Central memory CD8-positive, alpha-beta T cell (primary cell): ENCODE results near the gene ZFP36L2.

ENCODE experiments used
- ATAC-seq: fragments of 150-1000 bp; cut with Tn5 transposase; replicated peaks from 2 replicates; pipeline ENCODE4 v1.10.0; 2022; ENCODE audit warnings: mild to moderate bottlenecking, moderate FRiP score, moderate number of reproducible peaks; ENCODE audit not compliant: poor library complexity, severe bottlenecking; ENCODE audit errors: extremely low read depth
- DNase-seq, 2 donors: peaks; one replicate each; pipeline ENCODE4 v3.0.0; 2021; ENCODE audit warnings: low spot score in 2 of 2
- H3K27ac Mint-ChIP-seq: one replicate; pipeline ENCODE4 v1.8.0; 2022; ENCODE audit warnings: low read depth, mild to moderate bottlenecking, moderate library complexity, mixed read lengths
- H3K27me3 Mint-ChIP-seq: one replicate; pipeline ENCODE4 v1.8.0; 2022; ENCODE audit warnings: mixed read lengths
- H3K36me3 Mint-ChIP-seq: one replicate; pipeline ENCODE4 v1.8.0; 2022; ENCODE audit warnings: mild to moderate bottlenecking, moderate library complexity, mixed read lengths; ENCODE audit not compliant: insufficient read depth
- H3K4me1 Mint-ChIP-seq: one replicate; pipeline ENCODE4 v1.8.0; 2022; ENCODE audit warnings: mixed read lengths
- H3K4me3 Mint-ChIP-seq: one replicate; pipeline ENCODE4 v1.8.0; 2022; ENCODE audit warnings: mild to moderate bottlenecking, moderate library complexity, mixed read lengths
- H3K9me3 Mint-ChIP-seq: one replicate; pipeline ENCODE4 v1.8.0; 2022; ENCODE audit warnings: mixed read lengths

Gene ZFP36L2, protein sequence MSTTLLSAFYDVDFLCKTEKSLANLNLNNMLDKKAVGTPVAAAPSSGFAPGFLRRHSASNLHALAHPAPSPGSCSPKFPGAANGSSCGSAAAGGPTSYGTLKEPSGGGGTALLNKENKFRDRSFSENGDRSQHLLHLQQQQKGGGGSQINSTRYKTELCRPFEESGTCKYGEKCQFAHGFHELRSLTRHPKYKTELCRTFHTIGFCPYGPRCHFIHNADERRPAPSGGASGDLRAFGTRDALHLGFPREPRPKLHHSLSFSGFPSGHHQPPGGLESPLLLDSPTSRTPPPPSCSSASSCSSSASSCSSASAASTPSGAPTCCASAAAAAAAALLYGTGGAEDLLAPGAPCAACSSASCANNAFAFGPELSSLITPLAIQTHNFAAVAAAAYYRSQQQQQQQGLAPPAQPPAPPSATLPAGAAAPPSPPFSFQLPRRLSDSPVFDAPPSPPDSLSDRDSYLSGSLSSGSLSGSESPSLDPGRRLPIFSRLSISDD

GRCh38 chr2:43226558-43226954 lies at the start of gene ZFP36L2:
TSS of gene ZFP36L2 (minus strand) at chr2:43226606. CDS start at chr2:43226315, 291 bp downstream.
- no peaks in the 10 kb centered on the region for H3K27me3 Mint-ChIP-seq
- peak within 1 kb of the TSS; percentile 65 for H3K4me3 Mint-ChIP-seq
- no peaks in the 10 kb centered on the region for H3K9me3 Mint-ChIP-seq
- ATAC-seq: peak; percentile 59
- peaks cover 83% of the 10 kb centered on the region for H3K36me3 Mint-ChIP-seq
- peaks cover 37% of the 10 kb centered on the region for H3K4me1 Mint-ChIP-seq
- DNase-seq: peak; percentile 92 to 93
- H3K27ac Mint-ChIP-seq: peak within 1 kb of the TSS; percentile 95

DNA sequence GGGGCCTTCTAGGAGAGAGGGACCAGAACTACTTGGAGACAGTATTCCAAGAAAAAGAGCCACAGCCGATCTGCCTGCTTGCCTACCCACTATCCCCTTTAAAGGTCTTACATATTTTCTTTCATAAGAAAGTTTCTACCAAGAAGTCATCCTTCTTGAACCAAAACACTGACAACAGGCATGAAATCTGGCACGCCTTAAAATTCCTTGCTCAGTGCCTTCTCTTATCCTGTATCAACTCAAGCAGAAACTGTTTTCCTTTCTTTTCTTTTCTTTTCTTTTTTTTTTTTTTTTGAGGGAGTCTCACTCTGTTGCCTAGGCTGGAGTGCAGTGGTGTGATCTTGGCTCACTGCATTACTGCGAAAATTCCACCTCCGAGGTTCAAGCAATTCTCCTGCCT lies 48.3 kb upstream of the ZFP36L2 start:
- ATAC-seq: no peak
- no peak overlapping the region for H3K27ac Mint-ChIP-seq
- H3K9me3 Mint-ChIP-seq: no peaks in the 10 kb centered on the region
- peaks cover 19% of the 10 kb centered on the region for H3K36me3 Mint-ChIP-seq
- H3K4me1 Mint-ChIP-seq: peaks cover 16% of the 10 kb centered on the region
- no peak for DNase-seq
- no peaks in the 10 kb centered on the region for H3K27me3 Mint-ChIP-seq
- H3K4me3 Mint-ChIP-seq: no peak overlapping the region

DNA sequence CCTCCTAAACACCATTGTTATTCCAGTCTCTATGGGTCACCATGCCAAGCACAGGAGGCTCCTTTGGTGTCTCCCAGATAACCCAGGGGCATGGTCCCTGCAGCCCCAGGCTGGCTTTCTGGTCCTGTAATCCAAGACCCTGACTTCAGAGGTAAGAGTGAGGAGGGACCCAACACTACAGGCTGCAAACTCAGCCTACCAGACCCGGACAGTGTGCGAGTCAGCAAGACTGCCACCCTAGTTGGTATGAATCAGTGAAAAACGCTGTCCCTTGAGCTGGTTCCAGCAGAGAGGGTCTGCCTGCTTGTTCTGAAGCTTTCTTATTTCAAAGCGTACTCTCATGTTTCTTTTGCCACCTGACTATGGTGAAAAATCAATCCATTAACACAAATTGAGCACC lies 47.6 kb upstream of the ZFP36L2 start:
- peaks cover 16% of the 10 kb centered on the region for H3K4me1 Mint-ChIP-seq
- H3K27ac Mint-ChIP-seq: no peak overlapping the region
- ATAC-seq (no peak), DNase-seq (no peak)
- no peak overlapping the region for H3K4me3 Mint-ChIP-seq
- H3K27me3 Mint-ChIP-seq: no peaks in the 10 kb centered on the region
- no peaks in the 10 kb centered on the region for H3K9me3 Mint-ChIP-seq
- peaks cover 21% of the 10 kb centered on the region for H3K36me3 Mint-ChIP-seq

DNA sequence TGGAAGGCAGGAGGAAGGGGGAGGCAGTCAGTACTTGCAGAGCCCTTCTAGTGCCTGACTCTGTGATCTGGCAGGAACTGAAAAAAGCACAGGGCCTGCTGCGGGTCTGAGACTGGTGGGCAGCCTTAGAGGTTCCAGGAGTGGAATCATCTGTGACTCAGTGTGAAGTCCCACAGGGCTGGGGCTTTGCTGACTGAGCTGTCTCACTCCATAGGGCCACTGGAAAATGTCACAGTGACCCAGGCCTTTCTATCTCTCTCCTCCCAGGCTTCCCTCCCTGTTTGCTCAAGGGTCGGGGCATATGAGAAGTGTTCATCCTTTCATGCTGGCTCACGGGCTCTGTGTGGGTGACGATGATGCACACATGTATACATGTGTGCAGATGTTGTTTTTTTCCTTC lies 47.1 kb upstream of the ZFP36L2 start:
- no peak for ATAC-seq
- H3K27ac Mint-ChIP-seq: no peak overlapping the region
- peaks cover 18% of the 10 kb centered on the region for H3K36me3 Mint-ChIP-seq
- no peaks in the 10 kb centered on the region for H3K27me3 Mint-ChIP-seq
- H3K9me3 Mint-ChIP-seq: no peaks in the 10 kb centered on the region
- peaks cover 16% of the 10 kb centered on the region for H3K4me1 Mint-ChIP-seq
- no peak for DNase-seq
- no peak overlapping the region for H3K4me3 Mint-ChIP-seq

GRCh38 chr2:43270930-43271615 lies 44.7 kb upstream of the ZFP36L2 start:
- no peak for ATAC-seq
- no peaks in the 10 kb centered on the region for H3K27me3 Mint-ChIP-seq
- DNase-seq: no peak
- no peak overlapping the region for H3K4me3 Mint-ChIP-seq
- H3K9me3 Mint-ChIP-seq: no peaks in the 10 kb centered on the region
- peaks cover 12% of the 10 kb centered on the region for H3K36me3 Mint-ChIP-seq
- H3K27ac Mint-ChIP-seq: peak overlapping the region; percentile 78
- H3K4me1 Mint-ChIP-seq: peaks cover 10% of the 10 kb centered on the region

GRCh38 chr2:43270461-43270860 lies 44.1 kb upstream of the ZFP36L2 start:
- ATAC-seq: no peak
- H3K4me3 Mint-ChIP-seq: no peak overlapping the region
- H3K4me1 Mint-ChIP-seq: peaks cover 10% of the 10 kb centered on the region
- H3K27ac Mint-ChIP-seq: peak overlapping the region; percentile 78
- H3K36me3 Mint-ChIP-seq: peaks cover 12% of the 10 kb centered on the region
- H3K9me3 Mint-ChIP-seq: no peaks in the 10 kb centered on the region
- DNase-seq: no peak
- H3K27me3 Mint-ChIP-seq: no peaks in the 10 kb centered on the region

GRCh38 chr2:43269706-43270105 lies 43.3 kb upstream of the ZFP36L2 start:
- H3K27me3 Mint-ChIP-seq: no peaks in the 10 kb centered on the region
- peaks cover 10% of the 10 kb centered on the region for H3K4me1 Mint-ChIP-seq
- H3K9me3 Mint-ChIP-seq: no peaks in the 10 kb centered on the region
- no peak overlapping the region for H3K4me3 Mint-ChIP-seq
- peak overlapping the region; percentile 78 for H3K27ac Mint-ChIP-seq
- DNase-seq: no peak
- ATAC-seq: no peak
- H3K36me3 Mint-ChIP-seq: peaks cover 12% of the 10 kb centered on the region

GRCh38 chr2:43269074-43269572 lies 42.7 kb upstream of the ZFP36L2 start:
- no peak for ATAC-seq
- H3K9me3 Mint-ChIP-seq: no peaks in the 10 kb centered on the region
- no peaks in the 10 kb centered on the region for H3K27me3 Mint-ChIP-seq
- peaks cover 9% of the 10 kb centered on the region for H3K36me3 Mint-ChIP-seq
- peak overlapping the region; percentile 62 for H3K27ac Mint-ChIP-seq
- no peak for DNase-seq
- H3K4me3 Mint-ChIP-seq: no peak overlapping the region
- peaks cover 10% of the 10 kb centered on the region for H3K4me1 Mint-ChIP-seq

- H3K27ac Mint-ChIP-seq: peak overlapping the region; percentile 62
- peaks cover 11% of the 10 kb centered on the region for H3K36me3 Mint-ChIP-seq
- H3K9me3 Mint-ChIP-seq: no peaks in the 10 kb centered on the region
- no peak overlapping the region for H3K4me3 Mint-ChIP-seq
- no peak for ATAC-seq
- H3K27me3 Mint-ChIP-seq: no peaks in the 10 kb centered on the region
- peaks cover 10% of the 10 kb centered on the region for H3K4me1 Mint-ChIP-seq
- DNase-seq: no peak
These were observed 41.9 kb upstream of the ZFP36L2 start for GRCh38 chr2:43268066-43268953.

DNA sequence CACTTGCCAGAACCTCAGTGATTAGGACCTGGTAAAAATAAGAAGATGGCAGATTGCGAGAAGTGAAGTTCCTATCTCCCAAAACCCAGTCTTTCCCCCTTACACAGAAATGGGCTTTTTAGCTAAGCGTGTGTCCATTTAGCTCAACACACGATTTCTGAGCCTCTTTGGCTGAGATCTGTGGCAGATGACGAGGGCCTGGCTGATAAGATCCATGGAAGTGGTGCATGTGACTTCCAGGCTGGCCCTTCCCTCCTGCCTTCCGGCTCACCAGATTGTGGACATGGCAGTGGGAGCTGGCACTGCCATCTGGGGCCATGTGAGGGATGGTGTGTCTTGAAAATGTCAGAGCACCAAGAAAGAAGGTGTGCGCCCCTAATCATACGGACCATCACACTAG lies 41.0 kb upstream of the ZFP36L2 start:
- Mint-ChIP-seq H3K4me1 (peaks cover 10% of the 10 kb centered on the region), H3K36me3 (peaks cover 11% of the 10 kb centered on the region), H3K27ac (no peak overlapping the region), H3K27me3 (no peaks in the 10 kb centered on the region), H3K4me3 (no peak overlapping the region), H3K9me3 (no peaks in the 10 kb centered on the region)
- no peak for ATAC-seq
- no peak for DNase-seq

DNA sequence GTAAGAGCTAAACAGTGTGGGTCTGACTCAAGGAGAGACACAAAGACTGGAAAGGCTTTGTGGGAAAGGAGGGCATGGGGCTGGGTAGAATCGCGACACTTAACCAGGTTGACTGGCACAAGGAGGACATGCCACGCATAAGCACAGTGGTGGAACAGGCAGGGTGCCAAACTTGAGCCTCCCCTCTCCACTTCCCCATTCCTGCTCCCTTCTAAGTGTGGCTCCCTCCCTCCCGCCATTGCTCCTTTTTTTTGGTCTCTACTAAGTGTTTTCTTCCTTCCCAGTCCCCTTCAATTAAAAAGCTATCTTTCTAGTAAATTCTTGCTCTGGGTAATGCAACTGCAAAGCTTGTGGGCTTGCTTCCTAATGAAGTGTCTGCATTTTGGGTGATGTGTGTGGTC lies 40.3 kb upstream of the ZFP36L2 start:
- peaks cover 5% of the 10 kb centered on the region for H3K4me1 Mint-ChIP-seq
- no peak for DNase-seq

DNA sequence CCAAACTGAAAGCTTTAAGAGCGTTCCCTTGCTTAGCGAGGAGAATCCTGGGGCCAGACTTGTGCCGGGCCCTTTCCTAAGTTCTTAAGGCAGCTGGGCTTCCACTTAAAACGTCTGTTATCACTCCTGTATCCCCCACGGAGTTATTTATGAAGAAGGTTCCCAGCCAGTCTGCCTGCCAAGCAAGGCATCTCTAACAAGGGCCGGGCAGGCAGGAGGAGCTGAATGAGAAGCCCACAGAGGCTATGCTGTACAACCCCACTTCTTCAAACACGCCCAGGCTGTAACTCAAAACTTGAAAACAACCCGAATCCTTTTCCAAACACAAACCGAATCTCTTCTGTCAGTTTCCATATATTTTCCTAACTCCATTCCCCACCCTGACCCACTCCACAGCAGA lies 39.0 kb upstream of the ZFP36L2 start:
- ATAC-seq (no peak), DNase-seq (no peak)
- Mint-ChIP-seq H3K4me1 (peaks cover 4% of the 10 kb centered on the region), H3K4me3 (no peak overlapping the region), H3K36me3 (peaks cover 8% of the 10 kb centered on the region), H3K9me3 (no peaks in the 10 kb centered on the region), H3K27me3 (no peaks in the 10 kb centered on the region), H3K27ac (no peak overlapping the region)

More for the DNA sequence above, 40.3 kb upstream of the ZFP36L2 start:
- Mint-ChIP-seq H3K9me3 (no peaks in the 10 kb centered on the region), H3K27ac (no peak overlapping the region), H3K4me3 (no peak overlapping the region), H3K36me3 (peaks cover 10% of the 10 kb centered on the region), H3K27me3 (no peaks in the 10 kb centered on the region)
- no peak for ATAC-seq
